SK-N-MC (cell line): ENCODE measurements around the gene GMDS.

ENCODE experiments used
- EZH2 ChIP-seq: fragments of 200-600 bp; sonication (generic); IDR thresholded peaks from one replicate; pipeline ENCODE4 v1.6.1; 2017; ENCODE audit warnings: antibody characterized with exemption
- FOXP2 ChIP-seq: optimal IDR thresholded peaks from 2 replicates; pipeline ENCODE3; 2011; ENCODE audit warnings: mild to moderate bottlenecking, moderate library complexity; ENCODE audit not compliant: insufficient read depth; ENCODE audit errors: extremely low read length, control extremely low read depth
- POLR2AphosphoS5 ChIP-seq: IDR thresholded peaks from 2 replicates; pipeline ENCODE4 v1.6.1; 2012; ENCODE audit warnings: mild to moderate bottlenecking, low read depth, low read length, borderline replicate concordance

DNA sequence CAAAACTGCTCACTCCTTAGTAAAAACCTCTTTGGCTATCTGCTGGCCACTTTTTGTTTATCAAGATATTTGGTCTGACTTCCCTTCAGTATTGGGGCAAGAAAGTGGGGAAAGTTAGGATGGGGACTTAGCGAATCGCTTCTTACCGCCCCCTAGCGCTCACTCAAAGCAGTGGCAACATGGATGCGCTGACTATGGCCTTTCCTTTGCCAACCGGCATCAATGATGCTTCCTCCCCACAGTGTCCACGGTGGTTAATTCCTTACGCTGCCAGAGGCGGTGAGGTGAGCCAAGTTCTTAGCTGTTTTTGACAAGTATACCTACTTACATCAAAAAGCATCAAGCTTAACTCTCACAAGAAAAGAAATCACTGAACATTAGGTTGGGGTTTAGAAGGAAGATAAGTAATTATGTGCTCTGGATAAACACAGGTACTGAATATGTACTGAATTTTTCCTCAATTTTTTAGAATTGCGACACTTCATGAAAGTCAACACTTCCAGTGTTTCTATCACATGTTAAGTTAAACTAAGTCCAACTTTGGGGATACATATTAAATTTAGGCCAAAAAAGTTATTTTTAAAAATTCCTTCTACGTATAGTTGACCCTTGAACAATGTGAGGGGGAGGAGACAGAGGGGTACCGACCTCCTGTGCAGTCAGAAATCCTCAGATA is 86.7 kb downstream of the GMDS start:
- TF ChIP-seq EZH2 (no peak), POLR2AphosphoS5 (no peak), FOXP2 (no peak)
